Measurements from ENCODE around the gene DDHD1.

GRCh38 chr14:53109105-53110041, 43.8 kb downstream of the DDHD1 start:
- TF ChIP-seq CTCF (conservative IDR thresholded peaks at IDR 0.05; ENCODE audit: low read depth, low read length) (no peak), EZH2 (IDR thresholded peaks at IDR 0.05; ENCODE audit: low read length, unreplicated experiment) (no peak), EZH2phosphoT487 (IDR thresholded peaks at IDR 0.05; ENCODE audit: borderline replicate concordance, low read length) (no peak)
